C4-2B (cell line): ENCODE measurements around the gene NPAS1.

Experiments
- H3K27ac ChIP-seq: fragments of 450-650 bp; 2 replicates; pipeline ENCODE4 v1.5.1; 2017
- CTCF ChIP-seq: fragments of 450-650 bp; conservative IDR thresholded peaks from 2 replicates; pipeline ENCODE4 v1.5.1; 2017; ENCODE audit warnings: mild to moderate bottlenecking
- ZFX ChIP-seq: fragments of 450-650 bp; IDR thresholded peaks from 2 replicates; pipeline ENCODE4 v1.6.1; 2017

Gene NPAS1

GRCh38 chr19:46993622-46994021 lies 26.0 kb upstream of the NPAS1 start:
- TF ChIP-seq ZFX (no peak), CTCF (no peak)

GRCh38 chr19:46994141-46994686 lies 25.4 kb upstream of the NPAS1 start:
- H3K27ac ChIP-seq = no peak overlapping the region
- TF ChIP-seq ZFX (no peak), CTCF (no peak)

More at GRCh38 chr19:46993622-46994021, 26.0 kb upstream of the NPAS1 start:
- H3K27ac ChIP-seq = no peak overlapping the region

- TF ChIP-seq ZFX = no peak
- no peak for TF ChIP-seq CTCF
- no peak overlapping the region for H3K27ac ChIP-seq
These were observed 24.1 kb upstream of the NPAS1 start for GRCh38 chr19:46995492-46995891.

- TF ChIP-seq CTCF (no peak), ZFX (no peak)
- H3K27ac ChIP-seq = no peak overlapping the region
These were observed 21.1 kb upstream of the NPAS1 start for GRCh38 chr19:46998445-46999125.

GRCh38 chr19:46999377-46999776 lies 20.3 kb upstream of the NPAS1 start:
- no peak for TF ChIP-seq ZFX
- TF ChIP-seq CTCF = no peak
- H3K27ac ChIP-seq = no peak overlapping the region

- no peak overlapping the region for H3K27ac ChIP-seq
- no peak for TF ChIP-seq CTCF
- TF ChIP-seq ZFX = no peak
These were observed 19.8 kb upstream of the NPAS1 start for GRCh38 chr19:46999878-47000277.

- H3K27ac ChIP-seq = no peak overlapping the region
- no peak for TF ChIP-seq ZFX
- TF ChIP-seq CTCF = no peak
These were observed 19.3 kb upstream of the NPAS1 start for GRCh38 chr19:47000373-47000772.
